Epithelial cell of esophagus (primary cell): ENCODE measurements around the gene RHOBTB1.
A peak's percentile ranks its signal among the peaks of the same experiment; 100 is the strongest.

Experiments used
- DNase-seq: peaks from one replicate; pipeline ENCODE4 v3.0.0; 2010; ENCODE audit warnings: low read depth
- H3K4me3 ChIP-seq: 2 replicates; pipeline ENCODE4 v1.5.1; 2011; ENCODE audit warnings: mild to moderate bottlenecking, low read length, control low read depth
- CTCF ChIP-seq: IDR thresholded peaks from 2 replicates; pipeline ENCODE4 v1.5.1; 2011; ENCODE audit warnings: low read depth, mild to moderate bottlenecking, low read length, control low read depth, inconsistent platforms; ENCODE audit not compliant: insufficient read depth; ENCODE audit errors: missing control alignments

Gene RHOBTB1

GRCh38 chr10:60942134-60942787, 1.7 kb downstream of the RHOBTB1 start:
- no peak overlapping the region for H3K4me3 ChIP-seq
- TF ChIP-seq CTCF, result no peak
- DNase-seq, result no peak

- no peak for TF ChIP-seq CTCF
These were observed 3.5 kb downstream of the RHOBTB1 start for GRCh38 chr10:60940446-60940845.

GRCh38 chr10:60937784-60938654, 6.0 kb downstream of the RHOBTB1 start:
- DNase-seq, result peak; percentile 13
- no peak for TF ChIP-seq CTCF
- no peak overlapping the region for H3K4me3 ChIP-seq

More at GRCh38 chr10:60940446-60940845, 3.5 kb downstream of the RHOBTB1 start:
- no peak for DNase-seq
- H3K4me3 ChIP-seq, result no peak overlapping the region

- no peak overlapping the region for H3K4me3 ChIP-seq
- DNase-seq, result no peak
- no peak for TF ChIP-seq CTCF
These were observed 7.0 kb downstream of the RHOBTB1 start for GRCh38 chr10:60937022-60937421.

GRCh38 chr10:60934215-60935175, 9.5 kb downstream of the RHOBTB1 start:
- no peak for DNase-seq
- no peak overlapping the region for H3K4me3 ChIP-seq
- TF ChIP-seq CTCF, result no peak

- no peak for DNase-seq
- no peak for TF ChIP-seq CTCF
- no peak overlapping the region for H3K4me3 ChIP-seq
These were observed 11.2 kb downstream of the RHOBTB1 start for GRCh38 chr10:60932756-60933155.
